OCI-LY1 (cell line): ENCODE results near the gene TUBB1.

Source experiments
- EZH2 ChIP-seq: fragments of 200-600 bp; sonication (generic), shearing (Covaris generic); IDR thresholded peaks from 2 replicates; pipeline ENCODE4 v1.8.0; 2017; ENCODE audit warnings: borderline replicate concordance, mixed run types, mild to moderate bottlenecking, antibody characterized with exemption, low read length, moderate library complexity, mixed read lengths
- TF ChIP-seq, protein P1 (sequence below): fragments of 200-600 bp; sonication (generic), shearing (Covaris generic); IDR thresholded peaks from 2 replicates; pipeline ENCODE4 v1.5.1; 2017; ENCODE audit warnings: mild to moderate bottlenecking, antibody characterized with exemption, low read length, moderate library complexity, mixed read lengths

GRCh38 chr20:58969439-58969838 is 49.8 kb upstream of the TUBB1 start:
- TF ChIP-seq, protein P1, sequence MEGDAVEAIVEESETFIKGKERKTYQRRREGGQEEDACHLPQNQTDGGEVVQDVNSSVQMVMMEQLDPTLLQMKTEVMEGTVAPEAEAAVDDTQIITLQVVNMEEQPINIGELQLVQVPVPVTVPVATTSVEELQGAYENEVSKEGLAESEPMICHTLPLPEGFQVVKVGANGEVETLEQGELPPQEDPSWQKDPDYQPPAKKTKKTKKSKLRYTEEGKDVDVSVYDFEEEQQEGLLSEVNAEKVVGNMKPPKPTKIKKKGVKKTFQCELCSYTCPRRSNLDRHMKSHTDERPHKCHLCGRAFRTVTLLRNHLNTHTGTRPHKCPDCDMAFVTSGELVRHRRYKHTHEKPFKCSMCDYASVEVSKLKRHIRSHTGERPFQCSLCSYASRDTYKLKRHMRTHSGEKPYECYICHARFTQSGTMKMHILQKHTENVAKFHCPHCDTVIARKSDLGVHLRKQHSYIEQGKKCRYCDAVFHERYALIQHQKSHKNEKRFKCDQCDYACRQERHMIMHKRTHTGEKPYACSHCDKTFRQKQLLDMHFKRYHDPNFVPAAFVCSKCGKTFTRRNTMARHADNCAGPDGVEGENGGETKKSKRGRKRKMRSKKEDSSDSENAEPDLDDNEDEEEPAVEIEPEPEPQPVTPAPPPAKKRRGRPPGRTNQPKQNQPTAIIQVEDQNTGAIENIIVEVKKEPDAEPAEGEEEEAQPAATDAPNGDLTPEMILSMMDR, result no peak
- no peak for TF ChIP-seq EZH2
